GM12892 (cell line): ENCODE measurements around the gene ZNF746. TPM values are rescaled to one million over a fixed set of nuclear protein-coding genes. Genes with fewer than 3 reads are reported as not detected.

Source experiments
- DNase-seq: peaks from one replicate; pipeline ENCODE4 v3.0.0; 2011; ENCODE audit not compliant: insufficient read length
- FAIRE-seq: peaks from 2 replicates; lab custom pipeline; 2011; peaks lifted over from hg19 to GRCh38; lab: Jason Lieb, UNC
- POLR2A ChIP-seq: IDR thresholded peaks from 2 replicates; pipeline ENCODE4 v1.6.1; 2011; ENCODE audit warnings: low read depth, low read length, control low read depth
- POLR2AphosphoS5 ChIP-seq: IDR thresholded peaks from 2 replicates; pipeline ENCODE4 v1.6.1; 2011; ENCODE audit warnings: low read depth, low read length, control low read depth
- TAF1 ChIP-seq: IDR thresholded peaks from 2 replicates; pipeline ENCODE4 v1.6.1; 2011; ENCODE audit warnings: low read depth, mild to moderate bottlenecking, control low read depth, low read length, borderline replicate concordance
- polyA plus RNA-seq: library from polyadenylated mRNA; unstranded; fragments of >200 nt; gene quantifications from one replicate; pipeline ENCODE4 v1.2.1, GENCODE V29; 2012; ENCODE audit warnings: missing spikeins, inconsistent platforms; ENCODE audit not compliant: missing spikeins

The ZNF746 gene
- 4.7 TPM for polyA plus RNA-seq

DNA sequence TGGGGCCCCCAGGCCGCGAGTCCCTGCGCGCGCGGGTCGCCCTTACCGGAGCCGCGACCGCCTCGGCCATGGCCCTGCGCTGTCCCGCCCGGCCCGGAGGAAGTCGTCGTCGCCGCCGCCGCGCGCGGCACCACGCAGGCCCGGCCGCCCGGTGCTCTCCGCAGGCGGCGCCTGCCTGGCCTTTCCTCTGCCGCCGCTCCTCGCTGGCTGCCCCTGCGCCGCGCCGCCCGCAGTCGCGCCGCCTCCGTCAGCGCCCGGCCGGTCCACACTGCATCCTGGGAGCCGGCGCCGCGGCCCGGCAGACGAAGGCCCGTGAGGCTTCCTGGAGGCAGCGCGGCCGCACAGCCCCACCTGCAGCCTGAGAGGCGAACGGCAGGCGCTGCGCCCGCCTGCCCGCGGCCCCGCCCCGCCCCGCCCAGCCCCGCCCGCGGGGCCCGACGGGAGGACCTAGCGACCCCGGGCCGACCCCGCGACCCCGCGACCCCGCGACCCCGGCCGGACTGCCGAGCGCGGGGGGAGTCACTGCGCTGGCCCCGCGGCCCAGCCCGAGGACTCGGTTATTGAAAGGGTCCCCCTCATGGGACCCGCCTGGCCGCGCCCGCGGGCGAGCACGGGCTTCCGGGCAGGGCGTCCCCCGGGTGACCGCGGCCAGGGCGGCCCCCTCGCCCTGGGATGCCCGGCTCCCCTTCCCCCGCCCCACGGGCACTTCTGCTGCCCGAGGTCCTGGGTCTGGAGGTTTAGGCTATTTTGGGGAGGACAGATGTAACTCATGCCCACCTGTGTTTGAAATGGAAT lies at the start of gene ZNF746:
TSS of gene ZNF746 (minus strand) at position 343 of the 795 bp plus-strand sequence. CDS start at position 70, 273 bp downstream.
- DNase-seq (peak; percentile 88), FAIRE-seq (peak; percentile 91)
- TF ChIP-seq TAF1, result peak; percentile 27; the same call in 1 of the 2 replicates
- no peak for TF ChIP-seq POLR2AphosphoS5
- peak; percentile 61; the same call in 1 of the 2 replicates for TF ChIP-seq POLR2A

- no peak for TF ChIP-seq POLR2AphosphoS5
- no peak for TF ChIP-seq POLR2A
- no peak for TF ChIP-seq TAF1
- no peak for FAIRE-seq
- DNase-seq, result no peak
Measured at GRCh38 chr7:149547126-149547525, 49.5 kb upstream of the ZNF746 start.

GRCh38 chr7:149546331-149546730 lies 48.7 kb upstream of the ZNF746 start:
- DNase-seq (no peak), FAIRE-seq (no peak)
- TF ChIP-seq TAF1, result no peak
- no peak for TF ChIP-seq POLR2AphosphoS5
- TF ChIP-seq POLR2A, result no peak

DNA sequence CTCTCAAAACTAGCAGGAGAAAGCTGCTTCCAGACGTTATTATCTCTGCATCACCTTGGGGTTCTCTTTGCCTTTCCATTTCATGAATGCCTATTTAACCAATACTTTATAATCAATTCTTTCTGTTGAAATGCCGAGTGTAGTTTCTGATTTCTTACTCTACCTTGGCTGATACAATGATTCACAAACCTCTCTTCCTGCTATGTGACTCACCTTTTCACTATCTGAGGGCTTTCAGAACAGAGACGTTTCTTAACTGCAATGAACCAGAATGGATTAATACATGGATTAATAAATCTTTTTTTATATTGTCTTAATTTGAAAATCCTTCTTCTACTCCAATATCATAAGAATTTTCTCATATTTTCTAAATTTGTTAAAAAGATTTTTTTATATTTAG lies 46.4 kb upstream of the ZNF746 start:
- no peak for FAIRE-seq

GRCh38 chr7:149532654-149533053 lies 35.0 kb upstream of the ZNF746 start:
- no peak for FAIRE-seq
- no peak for DNase-seq
- TF ChIP-seq POLR2A (no peak), TAF1 (no peak), POLR2AphosphoS5 (no peak)

More for the DNA sequence above, 46.4 kb upstream of the ZNF746 start:
- no peak for DNase-seq
- no peak for TF ChIP-seq POLR2A
- TF ChIP-seq POLR2AphosphoS5, result no peak
- no peak for TF ChIP-seq TAF1

- no peak for TF ChIP-seq POLR2A
- no peak for TF ChIP-seq POLR2AphosphoS5
- no peak for TF ChIP-seq TAF1
- FAIRE-seq (no peak), DNase-seq (no peak)
Measured at GRCh38 chr7:149529136-149529718, 31.6 kb upstream of the ZNF746 start.

DNA sequence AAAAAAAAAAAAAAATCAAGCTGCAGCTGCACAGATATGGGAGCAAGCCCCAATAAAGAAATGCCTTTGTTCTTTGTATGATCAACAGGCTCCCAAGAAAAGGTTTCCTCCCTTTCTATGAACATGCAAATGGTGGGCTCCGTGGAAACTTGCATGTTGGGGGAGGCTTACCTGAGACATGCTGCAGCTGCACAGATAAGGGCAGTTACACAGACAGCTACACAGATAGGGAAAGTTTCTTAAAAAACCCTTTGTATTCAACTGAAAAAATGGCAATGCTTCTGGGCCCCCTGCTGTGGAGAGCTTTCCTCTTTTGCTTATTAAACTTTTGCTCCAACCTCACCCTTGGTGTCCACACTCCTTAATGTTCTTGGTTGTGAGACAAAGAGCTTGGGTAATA lies 29.8 kb upstream of the ZNF746 start:
- DNase-seq (no peak), FAIRE-seq (peak; percentile 5)
- no peak for TF ChIP-seq POLR2A
- TF ChIP-seq TAF1, result no peak
- no peak for TF ChIP-seq POLR2AphosphoS5

DNA sequence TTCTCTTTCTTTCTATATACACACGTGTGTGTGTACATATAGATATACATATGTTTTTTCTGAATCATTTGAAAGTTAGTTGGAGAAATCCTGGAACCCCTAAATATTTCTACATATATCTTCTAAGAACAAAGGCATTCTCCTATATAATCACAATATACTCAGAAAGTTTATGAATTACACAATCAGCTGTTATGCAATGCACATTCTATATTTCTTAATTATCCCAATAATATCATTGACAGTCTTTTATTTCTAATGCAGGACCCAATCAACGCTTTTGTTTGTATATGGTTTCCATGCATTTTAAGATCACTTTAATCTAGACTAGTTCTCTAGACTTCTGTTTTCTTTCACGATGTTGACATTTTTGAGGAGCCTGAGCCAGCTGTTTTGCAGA lies 27.7 kb upstream of the ZNF746 start:
- DNase-seq (no peak), FAIRE-seq (no peak)
- TF ChIP-seq TAF1 (no peak), POLR2AphosphoS5 (no peak), POLR2A (no peak)

- no peak for TF ChIP-seq POLR2A
- no peak for TF ChIP-seq TAF1
- DNase-seq (no peak), FAIRE-seq (no peak)
Measured at GRCh38 chr7:149524394-149524793, 26.8 kb upstream of the ZNF746 start.

GRCh38 chr7:149510248-149510647 lies 12.6 kb upstream of the ZNF746 start:
- TF ChIP-seq POLR2A (no peak), POLR2AphosphoS5 (no peak), TAF1 (no peak)
- FAIRE-seq (no peak), DNase-seq (no peak)

- no peak for DNase-seq
- TF ChIP-seq TAF1 (no peak), POLR2AphosphoS5 (no peak), POLR2A (no peak)
Measured at GRCh38 chr7:149509774-149510173, 12.2 kb upstream of the ZNF746 start.

GRCh38 chr7:149505551-149505950 lies 7.9 kb upstream of the ZNF746 start:
- FAIRE-seq (no peak), DNase-seq (no peak)
- no peak for TF ChIP-seq POLR2AphosphoS5
- TF ChIP-seq TAF1, result no peak
- TF ChIP-seq POLR2A, result no peak

More at GRCh38 chr7:149509774-149510173, 12.2 kb upstream of the ZNF746 start:
- FAIRE-seq, result no peak
